GM21529 (cell line): ENCODE measurements around the gene SMG6.
"Not testable (repeated sequence)": the region's sequence is repeated elsewhere in the genome, so short reads cannot be mapped to it uniquely, and the experiment has no call there.

Source experiments
- ATAC-seq: cut with Tn5 transposase; IDR thresholded peaks from one replicate; pipeline ENCODE4 v1.9.1; 2021; ENCODE audit not compliant: unreplicated experiment

The SMG6 gene

GRCh38 chr17:2303204-2304188 lies at the start of gene SMG6, which contains the start of gene SRR:
SMG6 (minus strand) TSS chr17:2303785; CDS start chr17:2303720, 65 bp downstream.
SRR (plus strand) TSS chr17:2303950; CDS start chr17:2315561, 11,611 bp downstream.
- ATAC-seq, result peak; percentile 76

GRCh38 chr17:2351269-2351668 lies 47.7 kb upstream of the SMG6 start:
- no peak for ATAC-seq

GRCh38 chr17:2347805-2348685 lies 44.5 kb upstream of the SMG6 start:
- no peak for ATAC-seq

- no peak for ATAC-seq
These were observed 42.9 kb upstream of the SMG6 start for GRCh38 chr17:2346475-2346874.

GRCh38 chr17:2344528-2344927 lies 40.9 kb upstream of the SMG6 start:
- ATAC-seq, result no peak

GRCh38 chr17:2343421-2343820 lies 39.8 kb upstream of the SMG6 start:
- ATAC-seq, result no peak

GRCh38 chr17:2338315-2338657 lies 34.7 kb upstream of the SMG6 start:
- ATAC-seq, result no peak

GRCh38 chr17:2337544-2338314 lies 34.1 kb upstream of the SMG6 start:
- ATAC-seq, result no peak

- no peak for ATAC-seq
These were observed 33.4 kb upstream of the SMG6 start, which contains the start of gene SGSM2 for GRCh38 chr17:2336852-2337543. SGSM2 (plus strand) TSS chr17:2337501; CDS start chr17:2337689, 188 bp downstream.

- peak; percentile 75 for ATAC-seq
These were observed 32.7 kb upstream of the SMG6 start, which contains the start of gene TSR1 for GRCh38 chr17:2336215-2336851. TSR1 (minus strand) TSS chr17:2336457; CDS start chr17:2336427, 30 bp downstream.

GRCh38 chr17:2335726-2336214 lies 32.2 kb upstream of the SMG6 start:
- ATAC-seq, result no peak

- no peak for ATAC-seq
These were observed 27.7 kb upstream of the SMG6 start for GRCh38 chr17:2331303-2331702.

- ATAC-seq, result no peak
These were observed 20.2 kb upstream of the SMG6 start for GRCh38 chr17:2323629-2324314.

GRCh38 chr17:2321399-2321798 lies 17.8 kb upstream of the SMG6 start:
- no peak for ATAC-seq

- ATAC-seq, result no peak
These were observed 15.5 kb upstream of the SMG6 start for GRCh38 chr17:2319051-2319450.

GRCh38 chr17:2317796-2318195 lies 14.2 kb upstream of the SMG6 start:
- no peak for ATAC-seq

GRCh38 chr17:2316916-2317205 lies 13.3 kb upstream of the SMG6 start:
- ATAC-seq, result not testable (repeated sequence)

- ATAC-seq, result no peak
These were observed 9.2 kb upstream of the SMG6 start for GRCh38 chr17:2312736-2313135.
